NB4 (cell line): Measurements from ENCODE around the gene MAPK8IP3.

Source experiments
- DNase-seq: peaks from one replicate; pipeline ENCODE4 v3.0.0; 2010; ENCODE audit warnings: low read depth
- H3K4me3 ChIP-seq: one replicate; pipeline ENCODE4 v1.5.1; 2011; ENCODE audit warnings: mild to moderate bottlenecking, low read depth, low read length, moderate library complexity
- MYC ChIP-seq: IDR thresholded peaks from 2 replicates; pipeline ENCODE4 v1.6.1; 2011; ENCODE audit warnings: low read depth, low read length
- POLR2A ChIP-seq: IDR thresholded peaks from 2 replicates; pipeline ENCODE4 v1.6.1; 2011; ENCODE audit warnings: mild to moderate bottlenecking; ENCODE audit not compliant: insufficient read length; ENCODE audit errors: extremely low read depth
- TF ChIP-seq, protein P1 (sequence below): IDR thresholded peaks from one replicate; pipeline ENCODE4 v1.5.1; 2012; ENCODE audit warnings: low read depth, low read length
- TF ChIP-seq, protein P2 (sequence below): IDR thresholded peaks from 2 replicates; pipeline ENCODE4 v1.6.1; 2011; ENCODE audit warnings: low read depth, low read length

Gene MAPK8IP3

GRCh38 chr16:1757714-1758461 is 51.9 kb downstream of the MAPK8IP3 start:
- TF ChIP-seq MYC (no peak), POLR2A (no peak)
- TF ChIP-seq, protein P1, sequence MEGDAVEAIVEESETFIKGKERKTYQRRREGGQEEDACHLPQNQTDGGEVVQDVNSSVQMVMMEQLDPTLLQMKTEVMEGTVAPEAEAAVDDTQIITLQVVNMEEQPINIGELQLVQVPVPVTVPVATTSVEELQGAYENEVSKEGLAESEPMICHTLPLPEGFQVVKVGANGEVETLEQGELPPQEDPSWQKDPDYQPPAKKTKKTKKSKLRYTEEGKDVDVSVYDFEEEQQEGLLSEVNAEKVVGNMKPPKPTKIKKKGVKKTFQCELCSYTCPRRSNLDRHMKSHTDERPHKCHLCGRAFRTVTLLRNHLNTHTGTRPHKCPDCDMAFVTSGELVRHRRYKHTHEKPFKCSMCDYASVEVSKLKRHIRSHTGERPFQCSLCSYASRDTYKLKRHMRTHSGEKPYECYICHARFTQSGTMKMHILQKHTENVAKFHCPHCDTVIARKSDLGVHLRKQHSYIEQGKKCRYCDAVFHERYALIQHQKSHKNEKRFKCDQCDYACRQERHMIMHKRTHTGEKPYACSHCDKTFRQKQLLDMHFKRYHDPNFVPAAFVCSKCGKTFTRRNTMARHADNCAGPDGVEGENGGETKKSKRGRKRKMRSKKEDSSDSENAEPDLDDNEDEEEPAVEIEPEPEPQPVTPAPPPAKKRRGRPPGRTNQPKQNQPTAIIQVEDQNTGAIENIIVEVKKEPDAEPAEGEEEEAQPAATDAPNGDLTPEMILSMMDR, result no peak
- TF ChIP-seq, protein P2, sequence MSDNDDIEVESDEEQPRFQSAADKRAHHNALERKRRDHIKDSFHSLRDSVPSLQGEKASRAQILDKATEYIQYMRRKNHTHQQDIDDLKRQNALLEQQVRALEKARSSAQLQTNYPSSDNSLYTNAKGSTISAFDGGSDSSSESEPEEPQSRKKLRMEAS, result no peak
- no peak overlapping the region for H3K4me3 ChIP-seq
- no peak for DNase-seq

GRCh38 chr16:1758923-1759322 is 52.9 kb downstream of the MAPK8IP3 start:
- no peak overlapping the region for H3K4me3 ChIP-seq
- DNase-seq, result no peak
- TF ChIP-seq POLR2A, result no peak
- TF ChIP-seq, protein P1, result no peak
- TF ChIP-seq MYC, result no peak
- TF ChIP-seq, protein P2, result no peak

DNA sequence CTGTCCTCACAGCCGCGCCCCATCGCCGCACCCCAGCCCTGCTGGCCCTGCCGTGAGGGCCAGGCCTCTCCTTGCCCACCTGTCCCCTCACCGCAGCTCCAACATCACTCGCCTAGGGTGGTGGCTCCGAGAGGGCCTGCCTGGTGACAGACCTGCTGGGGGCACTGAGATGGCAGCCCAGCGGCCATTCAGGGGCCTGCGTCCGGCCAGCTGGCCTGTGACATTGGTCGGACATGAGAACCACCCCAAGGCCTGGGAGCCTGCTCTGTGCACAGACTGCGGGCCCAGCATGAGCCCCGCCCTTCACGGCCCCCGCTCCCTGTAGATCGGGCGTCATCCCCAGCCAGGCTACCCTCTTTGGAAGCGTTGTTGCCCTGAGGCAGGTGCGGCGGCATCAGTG is 53.5 kb downstream of the MAPK8IP3 start:
- H3K4me3 ChIP-seq, result no peak overlapping the region
- DNase-seq, result no peak
- TF ChIP-seq, protein P1, result no peak
- TF ChIP-seq MYC (no peak), POLR2A (no peak)
- TF ChIP-seq, protein P2, result no peak

- TF ChIP-seq POLR2A, result no peak
- TF ChIP-seq, protein P2, result no peak
- TF ChIP-seq, protein P1, result no peak
- no peak for TF ChIP-seq MYC
- DNase-seq, result no peak
- no peak overlapping the region for H3K4me3 ChIP-seq
Measured at GRCh38 chr16:1760911-1761310, 54.9 kb downstream of the MAPK8IP3 start.

DNA sequence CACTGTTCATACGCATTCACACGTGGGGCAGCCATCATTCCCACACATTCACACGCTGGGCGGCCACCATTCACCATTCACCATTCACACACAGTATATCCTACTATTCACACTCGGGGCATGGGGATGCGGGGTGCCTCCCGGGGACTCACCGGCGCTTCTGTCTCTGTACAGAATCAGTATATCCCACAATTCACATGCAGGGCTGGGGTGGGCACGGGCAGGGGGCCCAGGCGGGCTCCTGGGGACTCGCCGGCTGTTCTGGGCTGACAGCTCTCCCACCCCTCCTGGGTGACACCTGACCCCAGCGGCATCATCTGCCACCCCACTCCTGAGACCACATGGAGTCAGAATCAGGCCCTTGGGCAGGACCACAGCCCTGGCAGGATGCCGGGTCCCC is 55.8 kb downstream of the MAPK8IP3 start:
- TF ChIP-seq POLR2A, result no peak
- no peak for TF ChIP-seq MYC
- TF ChIP-seq, protein P1, result no peak
- TF ChIP-seq, protein P2, result no peak
- no peak overlapping the region for H3K4me3 ChIP-seq
- DNase-seq, result no peak
